Loucy (cell line): Measurements from ENCODE around the gene AFF4.
"Not testable (repeated sequence)": the region's sequence is repeated elsewhere in the genome, so short reads cannot be mapped to it uniquely, and the experiment has no call there.

ENCODE experiments used
- H2AFZ ChIP-seq: fragments of 200-600 bp; sonication (generic); 2 replicates; pipeline ENCODE4 v1.6.0; 2016; ENCODE audit warnings: antibody characterized with exemption, mild to moderate bottlenecking, low read length, moderate library complexity
- H3F3A ChIP-seq: fragments of 200-600 bp; 2 replicates; pipeline ENCODE4 v1.6.0; 2016; ENCODE audit warnings: antibody characterized with exemption, low read depth, mild to moderate bottlenecking
- H3K27me3 ChIP-seq: fragments of 200-600 bp; sonication (generic); 2 replicates; pipeline ENCODE4 v1.6.1; 2014; ENCODE audit warnings: low read length, mild to moderate bottlenecking; ENCODE audit not compliant: insufficient read depth, poor library complexity, severe bottlenecking
- H3K36me3 ChIP-seq: fragments of 200-600 bp; sonication (generic); 2 replicates; pipeline ENCODE4 v1.6.1; 2016; ENCODE audit warnings: low read length; ENCODE audit not compliant: insufficient read depth
- H3K4me1 ChIP-seq: fragments of 200-600 bp; sonication (generic); 2 replicates; pipeline ENCODE4 v1.5.1; 2014; ENCODE audit warnings: low read length, mild to moderate bottlenecking; ENCODE audit not compliant: insufficient read depth, poor library complexity, severe bottlenecking
- H3K4me2 ChIP-seq: fragments of 200-600 bp; sonication (generic); 2 replicates; pipeline ENCODE4 v1.6.0; 2014; ENCODE audit warnings: antibody characterized with exemption, low read length, low read depth, mild to moderate bottlenecking; ENCODE audit not compliant: poor library complexity, severe bottlenecking
- H3K4me3 ChIP-seq: fragments of 200-600 bp; sonication (generic); 2 replicates; pipeline ENCODE4 v1.5.1; 2014; ENCODE audit warnings: low read length, mild to moderate bottlenecking, mixed read lengths; ENCODE audit not compliant: poor library complexity, severe bottlenecking
- H3K79me2 ChIP-seq: fragments of 200-600 bp; sonication (generic); 2 replicates; pipeline ENCODE4 v1.6.1; 2014; ENCODE audit warnings: low read length; ENCODE audit not compliant: insufficient read depth
- H3K9ac ChIP-seq: fragments of 200-600 bp; sonication (generic); 2 replicates; pipeline ENCODE4 v1.6.0; 2014; ENCODE audit warnings: mild to moderate bottlenecking, low read depth, low read length, moderate library complexity; ENCODE audit not compliant: poor library complexity, severe bottlenecking
- H3K9me2 ChIP-seq: fragments of 200-600 bp; sonication (generic); replicated peaks from 2 replicates; pipeline ENCODE4 v1.6.1; 2016; ENCODE audit warnings: low read depth, low read length, mixed read lengths
- H3K9me3 ChIP-seq: fragments of 200-600 bp; sonication (generic); 2 replicates; pipeline ENCODE4 v1.6.1; 2014; ENCODE audit warnings: mild to moderate bottlenecking, antibody characterized with exemption, low read length, low read depth; ENCODE audit not compliant: insufficient read depth
- H4K20me1 ChIP-seq: fragments of 200-600 bp; sonication (generic); 2 replicates; pipeline ENCODE4 v1.6.0; 2014; ENCODE audit warnings: antibody characterized with exemption, low read length, mild to moderate bottlenecking; ENCODE audit not compliant: insufficient read depth, poor library complexity, severe bottlenecking
- EZH2phosphoT487 ChIP-seq: fragments of 200-600 bp; IDR thresholded peaks from 2 replicates; pipeline ENCODE4 v1.6.1; 2018; ENCODE audit warnings: antibody characterized with exemption, mild to moderate bottlenecking, moderate library complexity, borderline replicate concordance
- TF ChIP-seq, protein P1 (sequence below): fragments of 200-600 bp; sonication (generic); conservative IDR thresholded peaks from 2 replicates; pipeline ENCODE4 v1.5.1; 2014; ENCODE audit warnings: mild to moderate bottlenecking, antibody characterized with exemption, low read length

AFF4 gene

DNA sequence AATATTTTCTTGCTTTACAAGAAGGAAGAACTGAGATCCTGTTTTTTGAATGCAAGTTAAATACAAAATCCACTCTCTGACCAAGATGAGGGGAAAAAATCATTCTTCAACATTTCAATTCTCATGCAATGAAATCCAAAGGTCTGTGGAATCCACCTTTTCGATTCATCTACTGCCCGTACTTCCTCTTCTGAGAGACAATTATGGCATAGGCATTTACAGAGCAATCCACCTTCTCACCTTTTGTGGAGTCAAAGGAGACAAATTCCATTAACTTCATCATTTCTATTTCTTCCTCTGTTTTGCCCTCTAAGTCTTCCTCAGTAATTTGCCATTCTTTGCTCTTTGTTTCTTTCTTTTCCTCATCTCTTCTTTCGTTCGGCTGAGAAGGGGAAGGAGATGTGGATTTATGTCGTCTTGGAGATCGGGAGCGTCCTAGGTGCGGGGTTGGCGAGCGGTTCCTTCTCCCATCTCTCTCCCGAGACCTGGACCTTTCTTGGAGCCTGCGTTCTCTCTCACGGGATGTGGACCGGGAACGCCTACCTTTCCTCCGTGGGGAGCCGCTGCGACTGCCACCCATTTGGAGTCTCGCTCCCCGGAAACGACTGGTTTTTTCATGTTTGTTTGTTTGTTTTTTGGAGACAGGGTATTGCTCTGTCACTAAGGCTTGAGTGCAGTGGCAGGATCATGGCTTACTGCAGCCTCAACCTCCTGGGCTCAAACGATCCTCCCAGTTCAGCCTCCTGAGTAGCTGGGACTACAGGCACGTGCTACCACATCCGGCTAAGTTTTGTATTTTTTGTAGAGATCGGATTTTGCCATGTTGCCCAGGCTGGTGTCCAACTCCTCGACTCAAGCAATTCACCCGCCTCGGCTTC is 24.3 kb upstream of the AFF4 start:
- TF ChIP-seq, protein P1, sequence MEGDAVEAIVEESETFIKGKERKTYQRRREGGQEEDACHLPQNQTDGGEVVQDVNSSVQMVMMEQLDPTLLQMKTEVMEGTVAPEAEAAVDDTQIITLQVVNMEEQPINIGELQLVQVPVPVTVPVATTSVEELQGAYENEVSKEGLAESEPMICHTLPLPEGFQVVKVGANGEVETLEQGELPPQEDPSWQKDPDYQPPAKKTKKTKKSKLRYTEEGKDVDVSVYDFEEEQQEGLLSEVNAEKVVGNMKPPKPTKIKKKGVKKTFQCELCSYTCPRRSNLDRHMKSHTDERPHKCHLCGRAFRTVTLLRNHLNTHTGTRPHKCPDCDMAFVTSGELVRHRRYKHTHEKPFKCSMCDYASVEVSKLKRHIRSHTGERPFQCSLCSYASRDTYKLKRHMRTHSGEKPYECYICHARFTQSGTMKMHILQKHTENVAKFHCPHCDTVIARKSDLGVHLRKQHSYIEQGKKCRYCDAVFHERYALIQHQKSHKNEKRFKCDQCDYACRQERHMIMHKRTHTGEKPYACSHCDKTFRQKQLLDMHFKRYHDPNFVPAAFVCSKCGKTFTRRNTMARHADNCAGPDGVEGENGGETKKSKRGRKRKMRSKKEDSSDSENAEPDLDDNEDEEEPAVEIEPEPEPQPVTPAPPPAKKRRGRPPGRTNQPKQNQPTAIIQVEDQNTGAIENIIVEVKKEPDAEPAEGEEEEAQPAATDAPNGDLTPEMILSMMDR: no peak
- no peak for TF ChIP-seq EZH2phosphoT487
- no peaks in the 10 kb centered on the region for H3K9me2 ChIP-seq
- no peaks in the 10 kb centered on the region for H3K79me2 ChIP-seq
- H3F3A ChIP-seq: no peaks in the 10 kb centered on the region
- H3K4me3 ChIP-seq: no peak overlapping the region
- H3K36me3 ChIP-seq: no peaks in the 10 kb centered on the region
- no peaks in the 10 kb centered on the region for H3K9me3 ChIP-seq
- no peak overlapping the region for H3K9ac ChIP-seq
- H4K20me1 ChIP-seq: no peaks in the 10 kb centered on the region
- H3K4me2 ChIP-seq: no peak overlapping the region
- no peak overlapping the region for H2AFZ ChIP-seq
- no peaks in the 10 kb centered on the region for H3K27me3 ChIP-seq
- H3K4me1 ChIP-seq: no peaks in the 10 kb centered on the region

DNA sequence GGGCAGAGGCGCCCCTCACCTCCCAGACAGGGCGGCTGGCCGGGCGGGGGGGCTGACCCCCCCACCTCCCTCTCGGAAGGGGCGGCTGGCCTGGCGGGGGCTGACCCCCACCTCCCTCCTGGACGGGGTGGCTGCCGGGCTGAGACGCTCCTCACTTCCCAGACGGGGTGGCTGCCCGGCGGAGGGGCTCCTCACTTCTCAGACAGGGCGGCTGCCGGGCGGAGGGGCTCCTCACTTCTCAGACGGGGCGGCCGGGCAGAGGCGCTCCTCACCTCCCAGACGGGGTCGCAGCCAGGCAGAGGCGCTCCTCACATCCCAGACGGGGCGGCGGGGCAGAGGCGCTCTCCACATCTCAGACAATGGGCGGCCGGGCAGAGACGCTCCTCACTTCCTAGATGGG is 19.5 kb upstream of the AFF4 start:
- not testable (repeated sequence) for H3K4me3 ChIP-seq, H3K9ac ChIP-seq, H3K27me3 ChIP-seq, H2AFZ ChIP-seq, H3K4me1 ChIP-seq, H4K20me1 ChIP-seq, H3K36me3 ChIP-seq, H3K79me2 ChIP-seq, H3F3A ChIP-seq, H3K9me2 ChIP-seq, H3K9me3 ChIP-seq, H3K4me2 ChIP-seq

DNA sequence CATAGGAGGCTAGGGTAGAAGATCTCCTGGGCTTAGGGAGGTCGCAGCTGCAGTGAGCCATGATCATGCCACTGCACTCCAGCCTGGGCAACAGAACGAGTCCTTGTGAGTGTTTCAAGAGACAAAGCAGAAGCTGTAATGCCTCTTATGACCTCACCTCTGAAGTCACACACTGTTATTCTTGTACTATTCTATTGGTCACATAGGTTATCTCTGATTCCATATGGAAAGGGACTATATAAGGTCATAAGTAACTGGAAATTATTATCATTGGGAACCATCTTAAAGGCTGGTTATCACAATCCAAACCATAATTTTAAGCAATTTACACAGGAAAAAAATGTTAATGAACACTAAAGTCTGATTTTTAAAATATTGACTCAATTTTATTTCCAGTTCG is 17.9 kb upstream of the AFF4 start:
- no peaks in the 10 kb centered on the region for H3K4me1 ChIP-seq
- no peak overlapping the region for H3K4me2 ChIP-seq
- H3K79me2 ChIP-seq: no peaks in the 10 kb centered on the region
- no peak overlapping the region for H2AFZ ChIP-seq
- no peak overlapping the region for H3K9ac ChIP-seq
- H3K9me3 ChIP-seq: no peaks in the 10 kb centered on the region
- TF ChIP-seq, protein P1: no peak
- TF ChIP-seq EZH2phosphoT487: no peak
- no peak overlapping the region for H3K4me3 ChIP-seq
- H4K20me1 ChIP-seq: no peaks in the 10 kb centered on the region
- no peaks in the 10 kb centered on the region for H3K9me2 ChIP-seq
- H3K36me3 ChIP-seq: no peaks in the 10 kb centered on the region
- H3K27me3 ChIP-seq: no peaks in the 10 kb centered on the region
- no peaks in the 10 kb centered on the region for H3F3A ChIP-seq

DNA sequence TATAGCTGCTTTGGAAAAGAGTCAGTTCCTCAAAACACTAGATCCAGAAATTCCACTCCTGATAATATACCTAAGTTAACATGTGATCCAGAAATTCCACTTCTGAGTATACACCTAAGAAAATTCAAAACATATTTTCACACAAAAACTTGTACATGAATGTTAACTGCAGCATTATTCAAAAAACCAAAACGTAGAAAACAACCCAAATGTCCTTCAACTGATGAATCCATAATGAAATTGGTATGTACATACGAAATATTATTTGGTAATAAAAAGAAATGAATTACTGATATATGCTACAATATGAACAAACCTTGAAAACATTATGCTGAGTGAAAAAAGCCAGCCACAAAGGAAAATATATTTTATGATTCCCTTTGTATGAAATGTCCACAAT is 16.5 kb upstream of the AFF4 start:
- H3K36me3 ChIP-seq: no peaks in the 10 kb centered on the region
- no peak overlapping the region for H3K4me3 ChIP-seq
- H3K27me3 ChIP-seq: no peaks in the 10 kb centered on the region
- H3K4me2 ChIP-seq: no peak overlapping the region
- H2AFZ ChIP-seq: no peak overlapping the region
- no peaks in the 10 kb centered on the region for H4K20me1 ChIP-seq
- no peak overlapping the region for H3K9ac ChIP-seq
- H3K4me1 ChIP-seq: no peaks in the 10 kb centered on the region
- no peaks in the 10 kb centered on the region for H3K9me2 ChIP-seq
- no peak for TF ChIP-seq EZH2phosphoT487
- no peaks in the 10 kb centered on the region for H3F3A ChIP-seq
- no peaks in the 10 kb centered on the region for H3K79me2 ChIP-seq
- no peaks in the 10 kb centered on the region for H3K9me3 ChIP-seq
